ENCODE results near the gene OR7D4. TPM values are rescaled to one million over a fixed set of nuclear protein-coding genes. Genes with fewer than 3 reads are reported as not detected.
A peak's percentile ranks its signal among the peaks of the same experiment; 100 is the strongest.
"Not testable (repeated sequence)": the region's sequence is repeated elsewhere in the genome, so short reads cannot be mapped to it uniquely, and the experiment has no call there.

The OR7D4 gene
- total RNA-seq, result not detected in 2 replicates

GRCh38 chr19:9219489-9219888 is at the start of gene OR7D4:
Gene OR7D4 (minus strand): TSS chr19:9219589. CDS start chr19:9214837, 4,752 bp downstream.
- intact Hi-C loops (cut with micrococcal nuclease), result no loop called here

GRCh38 chr19:9251236-9251635 is 31.8 kb upstream of the OR7D4 start:
- Mint-ChIP-seq H3K27me3 (ENCODE audit: insufficient read depth) (no peaks in the 10 kb centered on the region), H3K27ac (no peak overlapping the region), H3K4me1 (ENCODE audit: low read depth) (no peaks in the 10 kb centered on the region), H3K36me3 (ENCODE audit: low read depth) (no peaks in the 10 kb centered on the region), H3K9me3 (peaks cover 53% of the 10 kb centered on the region), H3K4me3 (no peak overlapping the region)
- DNase-seq (ENCODE audit: low spot score), result no peak
- intact Hi-C loops (cut with micrococcal nuclease), result no loop called here

More at GRCh38 chr19:9219489-9219888, at the start of gene OR7D4:
- DNase-seq (ENCODE audit: low spot score), result no peak
- Mint-ChIP-seq H3K27me3 (ENCODE audit: insufficient read depth) (no peaks in the 10 kb centered on the region), H3K9me3 (peaks cover 37% of the 10 kb centered on the region), H3K4me1 (ENCODE audit: low read depth) (no peaks in the 10 kb centered on the region), H3K4me3 (no peak within 1 kb of the TSS), H3K36me3 (ENCODE audit: low read depth) (no peaks in the 10 kb centered on the region), H3K27ac (no peak within 1 kb of the TSS)

GRCh38 chr19:9250630-9251029 is 31.2 kb upstream of the OR7D4 start, which contains the start of gene OR7E24:
Gene OR7E24 (plus strand): TSS chr19:9250930. CDS start chr19:9251044, 114 bp downstream.
- no peak within 1 kb of the TSS for H3K27ac Mint-ChIP-seq

GRCh38 chr19:9205501-9206113 is 13.8 kb downstream of the OR7D4 start:
- intact Hi-C loops (cut with micrococcal nuclease), result loop anchor here (1.0 to 10.0 kb wide), 6 partner anchors 69 to 591 kb away; partner anchors contain the start of gene ZNF561
- H3K9me3 Mint-ChIP-seq, result peaks cover 4% of the 10 kb centered on the region
- no peak overlapping the region for H3K27ac Mint-ChIP-seq
- H3K4me1 Mint-ChIP-seq (ENCODE audit: low read depth), result peaks cover 6% of the 10 kb centered on the region
- peak; percentile 52 for DNase-seq (ENCODE audit: low spot score)
- no peaks in the 10 kb centered on the region for H3K27me3 Mint-ChIP-seq (ENCODE audit: insufficient read depth)
- H3K36me3 Mint-ChIP-seq (ENCODE audit: low read depth), result no peaks in the 10 kb centered on the region
- peak overlapping the region; percentile 37 for H3K4me3 Mint-ChIP-seq

More at GRCh38 chr19:9250630-9251029, 31.2 kb upstream of the OR7D4 start, which contains the start of gene OR7E24:
- no peak for DNase-seq (ENCODE audit: low spot score)
- intact Hi-C loops (cut with micrococcal nuclease), result no loop called here
- Mint-ChIP-seq H3K9me3 (peaks cover 53% of the 10 kb centered on the region), H3K36me3 (ENCODE audit: low read depth) (no peaks in the 10 kb centered on the region), H3K4me1 (ENCODE audit: low read depth) (no peaks in the 10 kb centered on the region), H3K27me3 (ENCODE audit: insufficient read depth) (no peaks in the 10 kb centered on the region), H3K4me3 (no peak within 1 kb of the TSS)

- H3K4me1 Mint-ChIP-seq (ENCODE audit: low read depth); DNase-seq (ENCODE audit: low spot score); intact Hi-C loops (cut with micrococcal nuclease); H3K27me3 Mint-ChIP-seq (ENCODE audit: insufficient read depth); H3K36me3 Mint-ChIP-seq (ENCODE audit: low read depth); H3K27ac Mint-ChIP-seq; H3K4me3 Mint-ChIP-seq: not testable (repeated sequence)
- H3K9me3 Mint-ChIP-seq, result peaks cover 16% of the 10 kb centered on the region
Measured at GRCh38 chr19:9198044-9198443, 21.3 kb downstream of the OR7D4 start.

GRCh38 chr19:9189535-9189934 is 29.9 kb downstream of the OR7D4 start:
- intact Hi-C loops (cut with micrococcal nuclease), result no loop called here
- Mint-ChIP-seq H3K9me3 (peaks cover 63% of the 10 kb centered on the region), H3K27ac (no peak overlapping the region), H3K4me1 (ENCODE audit: low read depth) (no peaks in the 10 kb centered on the region), H3K36me3 (ENCODE audit: low read depth) (peaks cover 2% of the 10 kb centered on the region), H3K4me3 (no peak overlapping the region), H3K27me3 (ENCODE audit: insufficient read depth) (no peaks in the 10 kb centered on the region)
- DNase-seq (ENCODE audit: low spot score), result no peak

- peaks cover 2% of the 10 kb centered on the region for H3K36me3 Mint-ChIP-seq (ENCODE audit: low read depth)
- H3K27ac Mint-ChIP-seq, result no peak overlapping the region
Measured at GRCh38 chr19:9187191-9187590, 32.2 kb downstream of the OR7D4 start.

GRCh38 chr19:9183000-9183399 is 36.4 kb downstream of the OR7D4 start:
- Mint-ChIP-seq H3K27me3 (ENCODE audit: insufficient read depth) (no peaks in the 10 kb centered on the region), H3K36me3 (ENCODE audit: low read depth) (peaks cover 3% of the 10 kb centered on the region), H3K9me3 (peaks cover 19% of the 10 kb centered on the region), H3K4me1 (ENCODE audit: low read depth) (no peaks in the 10 kb centered on the region), H3K4me3 (no peak overlapping the region), H3K27ac (no peak overlapping the region)
- no peak for DNase-seq (ENCODE audit: low spot score)
- intact Hi-C loops (cut with micrococcal nuclease), result no loop called here

More at GRCh38 chr19:9187191-9187590, 32.2 kb downstream of the OR7D4 start:
- Mint-ChIP-seq H3K27me3 (ENCODE audit: insufficient read depth) (no peaks in the 10 kb centered on the region), H3K4me1 (ENCODE audit: low read depth) (no peaks in the 10 kb centered on the region), H3K4me3 (no peak overlapping the region), H3K9me3 (peaks cover 50% of the 10 kb centered on the region)
- DNase-seq (ENCODE audit: low spot score), result no peak
- intact Hi-C loops (cut with micrococcal nuclease), result no loop called here

- intact Hi-C loops (cut with micrococcal nuclease), result no loop called here
- peaks cover 7% of the 10 kb centered on the region for H3K36me3 Mint-ChIP-seq (ENCODE audit: low read depth)
Measured at GRCh38 chr19:9178901-9179300, 40.5 kb downstream of the OR7D4 start, which contains the start of gene OR7D2. Gene OR7D2 (plus strand): TSS chr19:9178979. CDS start chr19:9185782, 6,803 bp downstream.

GRCh38 chr19:9175326-9175725 is 44.1 kb downstream of the OR7D4 start:
- Mint-ChIP-seq H3K36me3 (ENCODE audit: low read depth) (peaks cover 8% of the 10 kb centered on the region), H3K4me3 (no peak overlapping the region), H3K27me3 (ENCODE audit: insufficient read depth) (no peaks in the 10 kb centered on the region), H3K4me1 (ENCODE audit: low read depth) (no peaks in the 10 kb centered on the region), H3K9me3 (peaks cover 15% of the 10 kb centered on the region), H3K27ac (no peak overlapping the region)
- intact Hi-C loops (cut with micrococcal nuclease), result no loop called here
- no peak for DNase-seq (ENCODE audit: low spot score)

More at GRCh38 chr19:9178901-9179300, 40.5 kb downstream of the OR7D4 start, which contains the start of gene OR7D2:
- Mint-ChIP-seq H3K4me1 (ENCODE audit: low read depth) (no peaks in the 10 kb centered on the region), H3K27me3 (ENCODE audit: insufficient read depth) (no peaks in the 10 kb centered on the region), H3K4me3 (no peak within 1 kb of the TSS), H3K9me3 (peaks cover 14% of the 10 kb centered on the region), H3K27ac (no peak within 1 kb of the TSS)
- no peak for DNase-seq (ENCODE audit: low spot score)

- no peaks in the 10 kb centered on the region for H3K4me1 Mint-ChIP-seq (ENCODE audit: low read depth)
- intact Hi-C loops (cut with micrococcal nuclease), result no loop called here
- H3K4me3 Mint-ChIP-seq, result no peak overlapping the region
- peaks cover 12% of the 10 kb centered on the region for H3K36me3 Mint-ChIP-seq (ENCODE audit: low read depth)
- no peak overlapping the region for H3K27ac Mint-ChIP-seq
- no peaks in the 10 kb centered on the region for H3K27me3 Mint-ChIP-seq (ENCODE audit: insufficient read depth)
- H3K9me3 Mint-ChIP-seq, result peaks cover 8% of the 10 kb centered on the region
- DNase-seq (ENCODE audit: low spot score), result no peak
Measured at GRCh38 chr19:9171393-9171991, 47.9 kb downstream of the OR7D4 start.

- intact Hi-C loops (cut with micrococcal nuclease), result no loop called here
- H3K36me3 Mint-ChIP-seq (ENCODE audit: low read depth), result peaks cover 37% of the 10 kb centered on the region
- no peak for DNase-seq (ENCODE audit: low spot score)
- H3K4me1 Mint-ChIP-seq (ENCODE audit: low read depth), result no peaks in the 10 kb centered on the region
- H3K27me3 Mint-ChIP-seq (ENCODE audit: insufficient read depth), result no peaks in the 10 kb centered on the region
- H3K9me3 Mint-ChIP-seq, result peaks cover 21% of the 10 kb centered on the region
- no peak overlapping the region for H3K27ac Mint-ChIP-seq
- H3K4me3 Mint-ChIP-seq, result no peak overlapping the region
Measured at GRCh38 chr19:9166846-9167245, 52.5 kb downstream of the OR7D4 start.

- Mint-ChIP-seq H3K27ac (no peak overlapping the region), H3K27me3 (ENCODE audit: insufficient read depth) (no peaks in the 10 kb centered on the region), H3K9me3 (peaks cover 37% of the 10 kb centered on the region), H3K36me3 (ENCODE audit: low read depth) (peaks cover 53% of the 10 kb centered on the region), H3K4me3 (no peak overlapping the region), H3K4me1 (ENCODE audit: low read depth) (no peaks in the 10 kb centered on the region)
- intact Hi-C loops (cut with micrococcal nuclease), result no loop called here
- no peak for DNase-seq (ENCODE audit: low spot score)
Measured at GRCh38 chr19:9165261-9165660, 54.1 kb downstream of the OR7D4 start.

All from activated T-helper 1 cell treated with anti-CD3 and anti-CD28 coated beads, Interleukin-12 subunit alpha, Interleukin-12 subunit beta, Interleukin-2, Interleukin-4 antibody, amounts not matched to agents 30 ng/mL and 10 ng/mL and 1 ng/mL, durations not matched to agents 14 hours and 24 hours and 36 hours (primary cell).